Naive B cell (primary cell): ENCODE results near the gene PMEL. TPM values are rescaled to one million over a fixed set of nuclear protein-coding genes. Genes with fewer than 3 reads are reported as not detected.
"Not testable (repeated sequence)": the region's sequence is repeated elsewhere in the genome, so short reads cannot be mapped to it uniquely, and the experiment has no call there.

ENCODE experiments used
- ATAC-seq, 2 donors: fragments of 150-1000 bp; cut with Tn5 transposase; 2 replicates each; pipeline ENCODE4 v1.10.0; 2021; ENCODE audit warnings: low read depth in 2 of 2, mild to moderate bottlenecking in 2 of 2, moderate library complexity in 2 of 2
- DNase-seq: peaks from one replicate; pipeline ENCODE4 v3.0.0; 2022
- H3K27ac Mint-ChIP-seq, 6 donors: one replicate each; pipeline ENCODE4 v1.8.0; 2020 to 2022; ENCODE audit warnings: mild to moderate bottlenecking in 6 of 6, mixed read lengths in 6 of 6, moderate library complexity in 5 of 6, inconsistent platforms in 2 of 6
- H3K27me3 Mint-ChIP-seq, 3 donors: one replicate each; pipeline ENCODE4 v1.8.0; 2021 to 2022; ENCODE audit warnings: mixed read lengths in 3 of 3, mild to moderate bottlenecking in 1 of 3
- H3K36me3 Mint-ChIP-seq, 2 donors: one replicate each; pipeline ENCODE4 v1.8.0; 2020 to 2022; ENCODE audit warnings: mixed read lengths in 2 of 2, inconsistent platforms in 1 of 2, mild to moderate bottlenecking in 1 of 2
- H3K4me1 Mint-ChIP-seq, 3 donors: one replicate each; pipeline ENCODE4 v1.8.0; 2020 to 2022; ENCODE audit warnings: mixed read lengths in 3 of 3, inconsistent platforms in 1 of 3, mild to moderate bottlenecking in 1 of 3, moderate library complexity in 1 of 3
- H3K4me3 Mint-ChIP-seq, 8 donors: one replicate each; pipeline ENCODE4 v1.8.0; 2020 to 2022; ENCODE audit warnings: mild to moderate bottlenecking in 8 of 8, mixed read lengths in 8 of 8, moderate library complexity in 8 of 8, inconsistent platforms in 2 of 8
- H3K9me3 Mint-ChIP-seq, 7 donors: one replicate each; pipeline ENCODE4 v1.8.0; 2020 to 2022; ENCODE audit warnings: mixed read lengths in 7 of 7, mild to moderate bottlenecking in 5 of 7, inconsistent platforms in 2 of 7, moderate library complexity in 1 of 7
- polyA plus RNA-seq, 6 donors: library from polyadenylated mRNA; unstranded; fragments of 300-500 nt; fragmentation: Illumina TruSeq; gene quantifications; one replicate each; pipeline ENCODE4 v1.2.3, GENCODE V29; 2021; ENCODE audit warnings: low read depth in 6 of 6

PMEL gene
- polyA plus RNA-seq, result under 1 TPM in 1 of 6 donors, not detected in 5; 0.38 TPM

- ATAC-seq, result peak; percentile 15
- no peak for DNase-seq
- Mint-ChIP-seq H3K27ac (peak within 1 kb of the TSS; percentile 82 to 92 (median 90)), H3K4me3 (peak within 1 kb of the TSS; percentile 92 to 97 (median 94)), H3K4me1 (peaks cover 29 to 31% (median 30%) of the 10 kb centered on the region in 3 donors), H3K9me3 (no peaks in the 10 kb centered on the region), H3K36me3 (no peaks in the 10 kb centered on the region), H3K27me3 (no peaks in the 10 kb centered on the region)
Observed at GRCh38 chr12:55965941-55966407, at the start of gene PMEL. PMEL (minus strand) TSS chr12:55966042; CDS start chr12:55966011, 31 bp downstream.

- Mint-ChIP-seq H3K4me1 (no peaks in the 10 kb centered on the region), H3K4me3 (no peak overlapping the region)
Observed at GRCh38 chr12:56014205-56014604, 48.4 kb upstream of the PMEL start.

DNA sequence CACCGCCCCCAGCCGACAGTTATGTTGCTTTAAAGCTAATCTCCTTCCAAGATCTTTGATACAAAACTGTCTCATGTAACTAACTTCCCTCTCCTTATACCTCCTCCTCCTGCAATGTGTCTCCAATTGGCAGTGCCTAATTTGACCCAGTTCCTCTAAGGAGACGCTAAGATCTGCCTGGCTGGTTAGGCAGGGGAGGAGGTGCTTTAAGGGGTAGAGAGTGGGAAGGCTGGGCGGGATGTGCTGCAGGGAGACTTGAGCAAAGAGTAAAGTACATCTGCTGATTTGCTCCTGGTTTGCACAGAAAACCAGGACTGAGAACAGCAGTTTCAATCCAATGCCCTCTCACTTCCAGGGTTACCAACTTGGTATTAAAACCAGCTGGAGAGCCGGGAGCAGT is 47.6 kb upstream of the PMEL start:
- Mint-ChIP-seq H3K36me3 (peaks cover 0 to 5% of the 10 kb centered on the region in 2 donors), H3K4me3 (peak overlapping the region in 2 of 8 donors; percentile 33 to 56)

More at GRCh38 chr12:56014205-56014604, 48.4 kb upstream of the PMEL start:
- ATAC-seq (no peak), DNase-seq (no peak)
- peaks cover 0 to 5% of the 10 kb centered on the region in 2 donors for H3K36me3 Mint-ChIP-seq
- H3K27me3 Mint-ChIP-seq, result no peaks in the 10 kb centered on the region
- H3K9me3 Mint-ChIP-seq, result no peaks in the 10 kb centered on the region
- H3K27ac Mint-ChIP-seq, result peak overlapping the region in 1 of 6 donors; percentile 4

GRCh38 chr12:56011509-56012090 is 45.8 kb upstream of the PMEL start:
- DNase-seq (no peak), ATAC-seq (no peak)
- Mint-ChIP-seq H3K36me3 (no peaks in the 10 kb centered on the region), H3K27ac (no peak overlapping the region), H3K4me3 (peak overlapping the region in 1 of 8 donors; percentile 30), H3K27me3 (no peaks in the 10 kb centered on the region), H3K4me1 (peaks cover 13 to 18% (median 14%) of the 10 kb centered on the region in 3 donors), H3K9me3 (no peaks in the 10 kb centered on the region)

More for the DNA sequence above, 47.6 kb upstream of the PMEL start:
- H3K4me1 Mint-ChIP-seq, result peaks cover 4 to 5% (median 5%) of the 10 kb centered on the region in 3 donors
- H3K9me3 Mint-ChIP-seq, result no peaks in the 10 kb centered on the region
- no peak overlapping the region for H3K27ac Mint-ChIP-seq
- H3K27me3 Mint-ChIP-seq, result no peaks in the 10 kb centered on the region
- DNase-seq (no peak), ATAC-seq (no peak)

- H3K36me3 Mint-ChIP-seq, result no peaks in the 10 kb centered on the region
- H3K9me3 Mint-ChIP-seq, result no peaks in the 10 kb centered on the region
- ATAC-seq, result no peak
- no peaks in the 10 kb centered on the region for H3K27me3 Mint-ChIP-seq
- peak overlapping the region in 3 of 8 donors; percentile 32 to 57 (median 48) for H3K4me3 Mint-ChIP-seq
- peaks cover 13 to 21% (median 14%) of the 10 kb centered on the region in 3 donors for H3K4me1 Mint-ChIP-seq
- DNase-seq, result no peak
- H3K27ac Mint-ChIP-seq, result no peak overlapping the region
Observed at GRCh38 chr12:56010111-56010570, 44.3 kb upstream of the PMEL start.

- peak overlapping the region in 4 of 6 donors; percentile 82 to 93 (median 86) for H3K27ac Mint-ChIP-seq
- DNase-seq (peak; percentile 53), ATAC-seq (peak; percentile 85 to 86)
- H3K4me3 Mint-ChIP-seq, result peak overlapping the region; percentile 82 to 95 (median 92)
- no peaks in the 10 kb centered on the region for H3K36me3 Mint-ChIP-seq
- peaks cover 14 to 21% (median 20%) of the 10 kb centered on the region in 3 donors for H3K4me1 Mint-ChIP-seq
- H3K27me3 Mint-ChIP-seq, result no peaks in the 10 kb centered on the region
- H3K9me3 Mint-ChIP-seq, result no peaks in the 10 kb centered on the region
Observed at GRCh38 chr12:56007564-56008559, 42.0 kb upstream of the PMEL start.

- Mint-ChIP-seq H3K4me1 (peaks cover 14 to 21% (median 20%) of the 10 kb centered on the region in 3 donors), H3K9me3 (no peaks in the 10 kb centered on the region), H3K4me3 (peak overlapping the region in 1 of 8 donors; percentile 31)
Observed at GRCh38 chr12:56004211-56004610, 38.4 kb upstream of the PMEL start.

GRCh38 chr12:56003376-56003775 is 37.5 kb upstream of the PMEL start:
- Mint-ChIP-seq H3K4me3 (peak overlapping the region in 1 of 8 donors; percentile 18), H3K4me1 (peaks cover 10 to 15% (median 15%) of the 10 kb centered on the region in 3 donors)
- not testable (repeated sequence) for H3K36me3 Mint-ChIP-seq, ATAC-seq, H3K27ac Mint-ChIP-seq, H3K27me3 Mint-ChIP-seq, DNase-seq, H3K9me3 Mint-ChIP-seq

More at GRCh38 chr12:56004211-56004610, 38.4 kb upstream of the PMEL start:
- no peaks in the 10 kb centered on the region for H3K27me3 Mint-ChIP-seq
- no peaks in the 10 kb centered on the region for H3K36me3 Mint-ChIP-seq
- H3K27ac Mint-ChIP-seq, result peak overlapping the region in 1 of 6 donors; percentile 70
- DNase-seq (no peak), ATAC-seq (no peak)

DNA sequence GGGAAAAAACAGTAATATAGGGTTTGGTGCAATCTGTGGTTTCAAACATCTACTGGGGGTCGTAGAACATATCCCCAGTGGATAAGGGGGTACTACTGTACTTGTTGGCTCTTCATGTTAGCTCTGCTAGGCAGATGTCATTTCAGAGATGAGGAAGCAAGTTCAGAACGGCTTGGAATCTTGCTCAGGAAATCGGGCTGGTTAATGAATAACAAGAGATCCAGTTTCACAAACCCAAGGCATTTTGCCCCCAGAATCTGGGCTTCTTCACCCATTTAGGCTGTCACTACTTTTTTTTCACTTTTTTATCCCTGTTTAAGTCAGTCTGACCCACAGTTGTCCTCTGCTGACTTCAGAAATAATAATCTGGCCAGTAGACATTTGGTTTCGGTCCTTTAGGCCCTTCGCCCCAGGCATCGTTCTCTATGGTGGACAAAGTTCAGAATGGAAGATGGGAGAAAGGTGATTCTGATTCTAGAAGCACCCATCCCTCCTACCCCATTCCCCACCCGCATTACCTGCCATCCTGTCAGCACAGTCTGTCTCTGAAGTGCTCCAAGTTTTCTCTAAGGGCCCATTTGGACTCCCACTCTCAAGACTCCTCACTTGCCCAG is 35.8 kb upstream of the PMEL start:
- H3K27ac Mint-ChIP-seq, result no peak overlapping the region
- H3K4me1 Mint-ChIP-seq, result peaks cover 10 to 19% (median 16%) of the 10 kb centered on the region in 3 donors
- DNase-seq (no peak), ATAC-seq (no peak)
- no peaks in the 10 kb centered on the region for H3K36me3 Mint-ChIP-seq
- H3K27me3 Mint-ChIP-seq, result no peaks in the 10 kb centered on the region
- H3K4me3 Mint-ChIP-seq, result no peak overlapping the region
- H3K9me3 Mint-ChIP-seq, result no peaks in the 10 kb centered on the region

DNA sequence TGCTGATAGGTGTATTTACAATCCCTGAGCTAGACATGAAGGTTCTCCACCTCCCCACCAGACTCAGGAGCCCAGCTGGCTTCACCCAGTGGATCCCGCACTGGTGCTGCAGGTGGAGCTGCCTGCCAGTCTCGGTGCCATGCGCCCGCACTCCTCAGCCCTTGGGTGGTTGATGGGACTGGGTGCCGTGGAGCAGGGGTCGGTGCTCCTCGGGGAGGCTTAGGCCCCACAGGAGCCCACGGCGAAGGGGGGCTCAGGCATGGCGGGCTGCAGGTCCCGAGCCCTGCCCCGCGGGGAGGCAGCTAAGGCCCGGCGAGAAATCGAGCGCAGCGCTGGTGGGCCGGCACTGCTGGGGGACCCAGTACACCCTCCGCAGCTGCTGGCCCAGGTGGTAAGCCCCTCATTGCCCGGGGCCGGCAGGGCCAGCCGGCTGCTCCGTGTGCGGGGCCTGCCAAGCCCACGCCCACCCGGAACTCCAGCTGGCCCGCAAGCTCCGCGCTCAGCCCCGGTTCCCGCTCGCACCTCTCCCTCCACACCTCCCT is 34.2 kb upstream of the PMEL start:
- peaks cover 18 to 26% (median 21%) of the 10 kb centered on the region in 3 donors for H3K4me1 Mint-ChIP-seq
- H3K27me3 Mint-ChIP-seq, ATAC-seq, H3K9me3 Mint-ChIP-seq, DNase-seq, H3K4me3 Mint-ChIP-seq, H3K36me3 Mint-ChIP-seq, H3K27ac Mint-ChIP-seq: not testable (repeated sequence)

DNA sequence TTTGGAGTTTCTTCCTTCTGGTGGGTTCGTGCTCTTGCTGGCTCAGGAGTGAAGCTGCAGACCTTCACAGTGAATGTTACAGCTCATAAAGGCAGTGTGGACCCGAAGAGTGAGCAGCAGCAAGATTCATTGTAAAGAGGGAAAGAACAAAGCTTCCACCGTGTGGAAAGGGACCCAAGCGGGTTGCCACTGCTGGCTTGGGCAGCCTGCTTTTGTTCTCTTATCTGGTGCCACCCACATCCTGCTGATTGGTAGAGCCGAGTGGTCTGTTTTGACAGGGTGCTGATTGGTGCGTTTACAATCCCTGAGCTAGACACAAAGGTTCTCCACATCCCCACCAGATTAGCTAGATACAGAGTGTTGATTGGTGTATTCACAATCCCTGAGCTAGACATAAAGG is 33.7 kb upstream of the PMEL start:
- not testable (repeated sequence) for H3K27ac Mint-ChIP-seq, H3K36me3 Mint-ChIP-seq, DNase-seq, H3K9me3 Mint-ChIP-seq, H3K27me3 Mint-ChIP-seq, ATAC-seq
- peak overlapping the region in 1 of 8 donors; percentile 9 for H3K4me3 Mint-ChIP-seq
- H3K4me1 Mint-ChIP-seq, result peaks cover 18 to 25% (median 21%) of the 10 kb centered on the region in 3 donors

DNA sequence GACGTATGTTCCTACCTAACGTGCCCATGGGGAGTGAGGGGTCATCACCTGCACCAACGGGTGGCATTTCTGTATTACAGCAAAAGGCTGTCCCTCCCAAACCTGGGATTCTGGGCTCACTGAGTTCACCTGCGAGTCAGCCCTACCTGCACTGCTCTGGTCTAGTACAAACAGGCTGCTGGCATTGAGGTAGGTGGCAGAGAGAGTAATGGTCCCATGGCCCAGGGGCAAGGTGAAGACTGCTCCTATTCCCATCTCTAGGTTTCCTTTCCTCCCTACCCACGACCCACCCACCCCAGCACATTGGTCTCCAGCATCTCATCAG is 31.7 kb upstream of the PMEL start:
- H3K9me3 Mint-ChIP-seq, result no peaks in the 10 kb centered on the region
- peaks cover 18 to 23% (median 18%) of the 10 kb centered on the region in 3 donors for H3K4me1 Mint-ChIP-seq
- ATAC-seq (no peak), DNase-seq (no peak)
- no peaks in the 10 kb centered on the region for H3K27me3 Mint-ChIP-seq
- peaks cover 3 to 6% of the 10 kb centered on the region in 2 donors for H3K36me3 Mint-ChIP-seq
- H3K4me3 Mint-ChIP-seq, result peak overlapping the region in 7 of 8 donors; percentile 32 to 83 (median 70)
- H3K27ac Mint-ChIP-seq, result no peak overlapping the region
